GM12892 (cell line): ENCODE data around the gene DUOX2.

Experiments
- POLR2A ChIP-seq: IDR thresholded peaks from 2 replicates; pipeline ENCODE4 v1.6.1; 2011; ENCODE audit warnings: low read depth, low read length, control low read depth
- POLR2AphosphoS5 ChIP-seq: IDR thresholded peaks from 2 replicates; pipeline ENCODE4 v1.6.1; 2011; ENCODE audit warnings: low read depth, low read length, control low read depth
- TAF1 ChIP-seq: IDR thresholded peaks from 2 replicates; pipeline ENCODE4 v1.6.1; 2011; ENCODE audit warnings: low read depth, mild to moderate bottlenecking, control low read depth, low read length, borderline replicate concordance

- TF ChIP-seq POLR2AphosphoS5 (no peak), POLR2A (no peak), TAF1 (no peak)
Measured at GRCh38 chr15:45100884-45101625, 12.9 kb downstream of the DUOX2 start.
